Testis (tissue), 2 donors: ENCODE measurements around the gene CDK14.

Experiments
- CTCF ChIP-seq, 3 experiments: fragments of 450-650 bp in 2 of 3; fragments of 200-600 bp in 1 of 3; sonication (generic) in 1 of 3; IDR thresholded peaks; one replicate each; pipeline ENCODE4 v1.5.1; 2016 to 2019; ENCODE audit warnings: antibody characterized with exemption in 3 of 3, mild to moderate bottlenecking in 2 of 3, moderate library complexity in 1 of 3
- POLR2A ChIP-seq: fragments of 450-650 bp; IDR thresholded peaks from one replicate; pipeline ENCODE4 v1.6.1; 2017; ENCODE audit warnings: antibody characterized with exemption, mild to moderate bottlenecking, moderate library complexity

GRCh38 chr7:90838799-90839198 is 242.7 kb downstream of the CDK14 start:
- no peak for TF ChIP-seq CTCF (IDR thresholded peaks at IDR 0.05)
- no peak for TF ChIP-seq POLR2A
